ENCODE measurements around the gene RYR3. TPM values are rescaled to one million over a fixed set of nuclear protein-coding genes. Genes with fewer than 3 reads are reported as not detected.

Gene RYR3
- total RNA-seq, 4 donors from 2014 or later, result 9.1 to 64.0 (median 30.4) TPM

DNA sequence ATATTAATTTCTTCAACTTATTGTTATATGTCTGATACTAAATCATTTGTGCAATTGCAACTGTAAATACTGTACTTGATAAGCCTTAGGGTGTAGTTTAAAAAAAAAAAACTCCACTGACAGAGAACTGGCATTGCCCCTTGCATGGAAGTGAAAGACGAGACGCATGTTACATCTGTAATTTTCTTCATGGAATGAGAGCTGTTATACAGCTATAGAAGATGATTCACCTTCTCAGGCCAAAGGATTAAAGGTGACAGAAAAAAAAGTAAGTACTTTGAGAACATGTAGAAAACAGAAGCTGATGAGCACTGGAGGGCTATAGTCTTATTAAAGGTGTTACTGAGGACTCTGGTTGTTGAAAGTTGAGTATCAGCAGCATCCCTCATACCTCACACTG lies 16.1 kb downstream of the RYR3 start:
- no peaks in the 10 kb centered on the region for H3K9me3 ChIP-seq
- intact Hi-C loops (cut with DNase I; ENCODE audit: low total_unique reads), result no loop called here
- DNase-seq, result no peak

DNA sequence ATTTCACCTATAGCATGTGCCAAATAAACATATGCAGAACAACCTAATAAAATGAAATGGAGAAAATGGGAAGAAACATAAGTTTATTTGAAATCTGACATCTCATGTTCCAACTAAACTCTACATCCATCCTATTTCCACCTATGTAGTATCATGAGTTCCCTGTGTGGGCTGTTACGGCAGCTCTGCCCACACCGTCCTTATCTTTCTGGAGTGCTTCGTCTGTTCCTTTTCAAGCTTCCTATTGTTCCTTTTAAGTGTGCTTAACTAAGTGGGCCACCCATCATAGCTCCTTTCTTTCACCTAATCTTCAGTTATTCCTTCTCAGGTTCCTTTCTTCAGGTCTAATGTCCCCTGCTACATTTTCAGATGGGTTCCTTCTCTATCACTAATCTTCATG lies 17.3 kb downstream of the RYR3 start:
- no peak for DNase-seq
- Histone ChIP-seq H3K4me3 (no peak overlapping the region), H3K4me1 (no peaks in the 10 kb centered on the region), H3K9me3 (no peaks in the 10 kb centered on the region), H3K36me3 (no peaks in the 10 kb centered on the region), H3K27ac (no peak overlapping the region), H3K27me3 (no peaks in the 10 kb centered on the region)
- no peak for TF ChIP-seq POLR2A (IDR thresholded peaks at IDR 0.05)
- no peak for TF ChIP-seq CTCF (IDR thresholded peaks at IDR 0.05)
- intact Hi-C loops (cut with DNase I; ENCODE audit: low total_unique reads), result no loop called here

More for the DNA sequence above, 16.1 kb downstream of the RYR3 start:
- no peaks in the 10 kb centered on the region for H3K36me3 ChIP-seq
- H3K4me3 ChIP-seq, result no peak overlapping the region
- no peaks in the 10 kb centered on the region for H3K27me3 ChIP-seq
- no peak overlapping the region for H3K27ac ChIP-seq
- TF ChIP-seq POLR2A (IDR thresholded peaks at IDR 0.05), result no peak
- no peak for TF ChIP-seq CTCF (IDR thresholded peaks at IDR 0.05)
- no peaks in the 10 kb centered on the region for H3K4me1 ChIP-seq

DNA sequence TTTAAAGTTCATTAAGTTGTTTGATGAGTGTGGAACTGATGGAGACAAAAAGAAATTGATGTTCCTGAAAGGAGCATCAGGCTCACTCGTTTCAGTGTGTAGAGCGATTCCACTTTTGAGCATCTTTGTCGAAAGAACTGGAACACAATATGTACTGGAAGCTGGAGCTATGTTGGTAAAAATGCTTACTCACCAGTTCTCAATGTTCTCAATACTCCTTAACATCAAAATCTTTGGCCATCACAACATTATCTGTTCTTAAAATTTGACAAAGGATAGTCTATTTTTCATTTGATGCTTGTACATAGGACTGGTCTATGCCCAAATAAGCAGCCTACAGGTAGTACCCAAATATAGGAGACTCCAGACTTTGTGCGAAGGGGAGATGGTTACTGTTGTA lies 18.7 kb downstream of the RYR3 start:
- no peak for DNase-seq
- intact Hi-C loops (cut with DNase I; ENCODE audit: low total_unique reads), result no loop called here
- H3K27me3 ChIP-seq, result no peaks in the 10 kb centered on the region
- no peaks in the 10 kb centered on the region for H3K4me1 ChIP-seq
- H3K9me3 ChIP-seq, result no peaks in the 10 kb centered on the region
- H3K36me3 ChIP-seq, result no peaks in the 10 kb centered on the region
- TF ChIP-seq CTCF (IDR thresholded peaks at IDR 0.05) (no peak), POLR2A (IDR thresholded peaks at IDR 0.05) (no peak)
- H3K4me3 ChIP-seq, result no peak overlapping the region
- H3K27ac ChIP-seq, result no peak overlapping the region

- no peak for TF ChIP-seq CTCF (IDR thresholded peaks at IDR 0.05)
- TF ChIP-seq POLR2A (IDR thresholded peaks at IDR 0.05), result no peak
- intact Hi-C loops (cut with DNase I; ENCODE audit: low total_unique reads), result no loop called here
- DNase-seq, result no peak
- Histone ChIP-seq H3K4me3 (no peak overlapping the region), H3K27me3 (no peaks in the 10 kb centered on the region), H3K36me3 (no peaks in the 10 kb centered on the region), H3K4me1 (no peaks in the 10 kb centered on the region), H3K9me3 (no peaks in the 10 kb centered on the region), H3K27ac (no peak overlapping the region)
These were observed 20.2 kb downstream of the RYR3 start for GRCh38 chr15:33330931-33331330.

- intact Hi-C loops (cut with DNase I; ENCODE audit: low total_unique reads), result no loop called here
- H3K4me1 ChIP-seq, result peaks cover 0 to 4% of the 10 kb centered on the region in 2 donors
- H3K27ac ChIP-seq, result no peak overlapping the region
- no peak for TF ChIP-seq POLR2A (IDR thresholded peaks at IDR 0.05)
- no peak for TF ChIP-seq CTCF (IDR thresholded peaks at IDR 0.05)
- no peak overlapping the region for H3K4me3 ChIP-seq
- DNase-seq, result no peak
- no peaks in the 10 kb centered on the region for H3K27me3 ChIP-seq
- H3K36me3 ChIP-seq, result no peaks in the 10 kb centered on the region
- H3K9me3 ChIP-seq, result no peaks in the 10 kb centered on the region
These were observed 31.2 kb downstream of the RYR3 start for GRCh38 chr15:33341953-33342352.
